Panc1 (cell line): ENCODE data around the gene ZNF507. TPM values are rescaled to one million over a fixed set of nuclear protein-coding genes. Genes with fewer than 3 reads are reported as not detected.

ENCODE experiments used
- ATAC-seq: fragments of 200-7000 bp; cut with Tn5 transposase; 2 replicates; pipeline ENCODE4 v1.9.1; 2020; ENCODE audit warnings: mild to moderate bottlenecking, moderate library complexity
- BruUV-seq: library from RNA; stranded (reverse); fragments of 400-500 nt; replicated peaks from 2 replicates; lab custom pipeline; 2021; lab: Mats Ljungman, UMichigan
- CTCF ChIA-PET: fragments of 300-600 bp; sonication (Branson Sonifier 250); formaldehyde crosslinking; loops from one replicate; lab custom pipeline; 2022; ENCODE audit warnings: antibody characterized with exemption; lab: Charles Lee
- POLR2A ChIA-PET: fragments of 300-600 bp; sonication (Branson Sonifier 250); formaldehyde crosslinking; loops from one replicate; lab custom pipeline; 2022; ENCODE audit warnings: antibody characterized with exemption; lab: Charles Lee
- DNase-seq: peaks from one replicate; pipeline ENCODE4 v3.0.0-alpha.2; 2010; ENCODE audit warnings: low read depth, low spot score
- H3K27ac ChIP-seq: 2 replicates; pipeline ENCODE4 v1.5.1; 2011; ENCODE audit warnings: mild to moderate bottlenecking, low read length, inconsistent platforms
- H3K27me3 ChIP-seq: fragments of 200-500 bp; sonication (Bioruptor generic); 2 replicates; pipeline ENCODE4 v1.6.0; 2014; ENCODE audit warnings: low read length, inconsistent platforms; ENCODE audit not compliant: control insufficient read depth, insufficient read depth
- H3K36me3 ChIP-seq: fragments of 200-500 bp; sonication (Bioruptor generic); 2 replicates; pipeline ENCODE4 v1.5.1; 2014; ENCODE audit warnings: inconsistent platforms, mild to moderate bottlenecking, low read length, moderate library complexity; ENCODE audit not compliant: control insufficient read depth, insufficient read depth
- H3K4me1 ChIP-seq: 2 replicates; pipeline ENCODE4 v1.5.1; 2011; ENCODE audit warnings: inconsistent platforms, mild to moderate bottlenecking, low read length, moderate library complexity; ENCODE audit not compliant: control insufficient read depth, insufficient read depth
- H3K4me3 ChIP-seq, 2 experiments: 2 replicates each; pipeline ENCODE4 v1.5.1; 2011 to 2012; ENCODE audit warnings: low read depth in 2 of 2, low read length in 2 of 2, mild to moderate bottlenecking in 2 of 2, inconsistent platforms in 1 of 2, moderate library complexity in 1 of 2
- H3K9me3 ChIP-seq: fragments of 200-500 bp; sonication (Bioruptor generic); 2 replicates; pipeline ENCODE4 v1.5.1; 2014; ENCODE audit warnings: low read depth, mild to moderate bottlenecking, inconsistent platforms, low read length, moderate library complexity; ENCODE audit not compliant: control insufficient read depth, insufficient read depth
- CTCF ChIP-seq: fragments of 450-650 bp; IDR thresholded peaks from 2 replicates; pipeline ENCODE4 v1.5.1; 2017; ENCODE audit warnings: mild to moderate bottlenecking
- POLR2AphosphoS5 ChIP-seq: IDR thresholded peaks from 2 replicates; pipeline ENCODE4 v1.6.1; 2012; ENCODE audit warnings: mild to moderate bottlenecking, low read depth, low read length, moderate library complexity
- REST ChIP-seq, 2 experiments: IDR thresholded peaks; 2 replicates each; pipeline ENCODE4 v1.6.1; 2011 to 2012; ENCODE audit warnings: low read depth in 2 of 2, control low read depth in 1 of 2, low read length in 1 of 2, mild to moderate bottlenecking in 1 of 2, moderate library complexity in 1 of 2; ENCODE audit not compliant: insufficient read depth in 1 of 2
- SIN3A ChIP-seq: IDR thresholded peaks from 2 replicates; pipeline ENCODE4 v1.6.1; 2012; ENCODE audit warnings: low read depth, mild to moderate bottlenecking, low read length, moderate library complexity, borderline replicate concordance; ENCODE audit not compliant: insufficient read depth
- TCF7L2 ChIP-seq: IDR thresholded peaks from 2 replicates; pipeline ENCODE4 v1.6.1; 2011; ENCODE audit warnings: mild to moderate bottlenecking, low read depth, low read length, inconsistent platforms
- in situ Hi-C: cut with HindIII; loops from 2 replicates; pipeline ENCODE4 v1.10.0; 2016; ENCODE audit warnings: low sequenced_read_pairs, low pct_unique_long_range_greater_than_20kb
- intact Hi-C: fragments of 100-400 bp; cut with micrococcal nuclease; formaldehyde crosslinking; loops from one replicate; pipeline ENCODE4 v1.10.0; 2022; ENCODE audit not compliant: unreplicated experiment
- total RNA-seq: library from RNA; stranded (reverse); gene quantifications from one replicate; pipeline ENCODE4 v1.2.1, GENCODE V29; 2021; ENCODE audit not compliant: unreplicated experiment

ZNF507 gene
- total RNA-seq, 1 experiment from 2014 or later = 28.3 TPM

GRCh38 chr19:32416749-32417456 lies 71.5 kb downstream of the ZNF507 start:
- intact Hi-C loops (no loop called here), in situ Hi-C loops (no loop called here)
- ChIA-PET POLR2A (no interaction called here), CTCF (no interaction called here)
- no peaks in the 10 kb centered on the region for H3K4me1 ChIP-seq
- no TSS peak for BruUV-seq
- TF ChIP-seq REST (IDR thresholded peaks at IDR 0.05; ENCODE audit: insufficient read depth in 1 of 2, low read depth in 2 of 2, low read length in 1 of 2) (no peak), CTCF (no peak), POLR2AphosphoS5 (no peak), SIN3A (no peak), TCF7L2 (no peak)
- H3K4me3 ChIP-seq = no peak overlapping the region
- H3K27ac ChIP-seq = no peak overlapping the region
- ATAC-seq (no peak), DNase-seq (no peak)
- H3K9me3 ChIP-seq = no peaks in the 10 kb centered on the region
- 0 out of 2 replicates have a peak, but pooled peaks cover 5% of the 10 kb centered on the region for H3K36me3 ChIP-seq
- no peaks in the 10 kb centered on the region for H3K27me3 ChIP-seq

- DNase-seq (no peak), ATAC-seq (no peak)
- Histone ChIP-seq H3K4me3 (no peak overlapping the region), H3K27me3 (no peaks in the 10 kb centered on the region), H3K36me3 (no peaks in the 10 kb centered on the region), H3K9me3 (no peaks in the 10 kb centered on the region), H3K27ac (no peak overlapping the region), H3K4me1 (no peaks in the 10 kb centered on the region)
- TF ChIP-seq POLR2AphosphoS5 (no peak), REST (IDR thresholded peaks at IDR 0.05; ENCODE audit: insufficient read depth in 1 of 2, low read depth in 2 of 2, low read length in 1 of 2) (no peak), SIN3A (no peak), CTCF (no peak), TCF7L2 (no peak)
- ChIA-PET CTCF (no interaction called here), POLR2A (interaction anchor here (0.6 kb wide), 1 partner anchor 165 kb away, joined by 3 read pairs; no protein-coding TSS in a partner anchor)
- intact Hi-C loops (no loop called here), in situ Hi-C loops (no loop called here)
- BruUV-seq = no TSS peak
Observed at GRCh38 chr19:32418155-32418554, 72.7 kb downstream of the ZNF507 start.
